Natural killer cell (primary cell): ENCODE data around the gene LRP1B. TPM values are rescaled to one million over a fixed set of nuclear protein-coding genes. Genes with fewer than 3 reads are reported as not detected.

Experiments
- ATAC-seq, 3 donors: fragments of 150-1000 bp in 2 of 3; fragments of 200-7000 bp in 1 of 3; cut with Tn5 transposase; 1 replicate in 1 of 3; 2 replicates in 2 of 3; pipeline ENCODE4 v1.10.0; 2021; ENCODE audit warnings: mild to moderate bottlenecking in 2 of 3, moderate library complexity in 2 of 3
- DNase-seq, 2 donors: peaks; one replicate each; pipeline versions ENCODE4 v3.0.0 to v3.0.0-alpha.2; 2013 to 2021; ENCODE audit warnings: mixed read lengths in 1 of 2
- H3K27ac ChIP-seq: one replicate; pipeline ENCODE4 v1.5.1; 2013; ENCODE audit warnings: mild to moderate bottlenecking, low read length
- H3K27me3 ChIP-seq: one replicate; pipeline ENCODE4 v1.6.1; 2013; ENCODE audit warnings: low read length; ENCODE audit not compliant: control insufficient read depth, insufficient read depth
- H3K36me3 ChIP-seq: one replicate; pipeline ENCODE4 v1.6.1; 2013; ENCODE audit warnings: low read length; ENCODE audit not compliant: control insufficient read depth, insufficient read depth
- H3K4me1 ChIP-seq: one replicate; pipeline ENCODE4 v1.6.1; 2013; ENCODE audit warnings: low read length; ENCODE audit not compliant: control insufficient read depth, insufficient read depth
- H3K4me3 ChIP-seq: one replicate; pipeline ENCODE4 v1.5.1; 2013; ENCODE audit warnings: low read length
- H3K9me3 ChIP-seq: one replicate; pipeline ENCODE4 v1.6.1; 2013; ENCODE audit warnings: low read length; ENCODE audit not compliant: control insufficient read depth, insufficient read depth
- H3K27ac Mint-ChIP-seq, 2 donors: one replicate each; pipeline ENCODE4 v1.8.0; 2022; ENCODE audit warnings: mild to moderate bottlenecking in 2 of 2, mixed read lengths in 2 of 2, moderate library complexity in 1 of 2
- H3K27me3 Mint-ChIP-seq, 2 donors: one replicate each; pipeline ENCODE4 v1.8.0; 2022; ENCODE audit warnings: low read depth in 2 of 2, mixed read lengths in 2 of 2
- H3K36me3 Mint-ChIP-seq: one replicate; pipeline ENCODE4 v1.8.0; 2022; ENCODE audit warnings: mixed read lengths
- H3K4me1 Mint-ChIP-seq, 2 donors: one replicate each; pipeline ENCODE4 v1.8.0; 2022; ENCODE audit warnings: mixed read lengths in 2 of 2
- H3K4me3 Mint-ChIP-seq: one replicate; pipeline ENCODE4 v1.8.0; 2022; ENCODE audit warnings: mild to moderate bottlenecking, moderate library complexity, mixed read lengths
- H3K9me3 Mint-ChIP-seq, 2 donors: one replicate each; pipeline ENCODE4 v1.8.0; 2022; ENCODE audit warnings: mixed read lengths in 2 of 2
- CTCF ChIP-seq: fragments of 200-600 bp; IDR thresholded peaks from one replicate; pipeline ENCODE4 v1.8.0; 2022; ENCODE audit warnings: antibody characterized with exemption
- WGBS: methylation state at CpG from one replicate; pipeline ENCODE4 v1.1.7; 2013; ENCODE audit warnings: missing lambda C conversion rate; ENCODE audit not compliant: insufficient coverage; 5-methylcytosine and 5-hydroxymethylcytosine counted together
- intact Hi-C: fragments of 100-400 bp; cut with micrococcal nuclease; formaldehyde crosslinking; loops from one replicate; pipeline ENCODE4 v1.14.2; 2022
- total RNA-seq, 4 donors: library from RNA; stranded (reverse); fragments of 120-200 nt in 1 of 4; gene quantifications; one replicate each; pipeline versions ENCODE4 v1.2.3 to v1.2.4, GENCODE V29; 2013 to 2022

Gene LRP1B
- total RNA-seq, 3 donors from 2014 or later (not counting 1 experiment from before 2014, with no cell fraction given): 0.05 TPM; not detected in 2

GRCh38 chr2:140658760-140659692 lies 1471.8 kb downstream of the LRP1B start:
- H3K36me3 Mint-ChIP-seq: no peaks in the 10 kb centered on the region
- 87% methylated on average over 2 of the region's 2 CpGs for WGBS

GRCh38 chr2:140657657-140658056 lies 1473.2 kb downstream of the LRP1B start:
- no peak overlapping the region for H3K4me3 Mint-ChIP-seq
- H3K27me3 Mint-ChIP-seq: no peaks in the 10 kb centered on the region
- peaks cover 4 to 14% of the 10 kb centered on the region in 2 donors for H3K9me3 Mint-ChIP-seq
- no peaks in the 10 kb centered on the region for H3K36me3 Mint-ChIP-seq
- H3K9me3 ChIP-seq: no peaks in the 10 kb centered on the region
- ATAC-seq: no peak
- 100% methylated on average over 2 of the region's 2 CpGs for WGBS
- H3K27ac ChIP-seq: no peak overlapping the region
- intact Hi-C loops: no loop called here
- no peak for DNase-seq
- no peak for TF ChIP-seq CTCF
- no peaks in the 10 kb centered on the region for H3K27me3 ChIP-seq
- H3K27ac Mint-ChIP-seq: no peak overlapping the region
- H3K4me1 Mint-ChIP-seq: no peaks in the 10 kb centered on the region
- H3K4me1 ChIP-seq: no peaks in the 10 kb centered on the region
- H3K36me3 ChIP-seq: no peaks in the 10 kb centered on the region
- H3K4me3 ChIP-seq: no peak overlapping the region

More at GRCh38 chr2:140658760-140659692, 1471.8 kb downstream of the LRP1B start:
- Histone ChIP-seq H3K27me3 (no peaks in the 10 kb centered on the region), H3K36me3 (no peaks in the 10 kb centered on the region), H3K4me1 (no peaks in the 10 kb centered on the region), H3K4me3 (no peak overlapping the region), H3K27ac (no peak overlapping the region), H3K9me3 (no peaks in the 10 kb centered on the region)
- Mint-ChIP-seq H3K27ac (no peak overlapping the region), H3K27me3 (no peaks in the 10 kb centered on the region), H3K9me3 (peaks cover 4 to 10% of the 10 kb centered on the region in 2 donors), H3K4me3 (no peak overlapping the region), H3K4me1 (no peaks in the 10 kb centered on the region)
- DNase-seq (no peak), ATAC-seq (no peak)
- intact Hi-C loops: no loop called here
- TF ChIP-seq CTCF: no peak

- ATAC-seq (no peak), DNase-seq (no peak)
- no peaks in the 10 kb centered on the region for H3K36me3 ChIP-seq
- no peaks in the 10 kb centered on the region for H3K9me3 ChIP-seq
- no peak overlapping the region for H3K27ac Mint-ChIP-seq
- 100% methylated on average over 2 of the region's 3 CpGs for WGBS
- H3K9me3 Mint-ChIP-seq: peaks cover 2 to 12% of the 10 kb centered on the region in 2 donors
- H3K4me3 Mint-ChIP-seq: no peak overlapping the region
- H3K27me3 ChIP-seq: no peaks in the 10 kb centered on the region
- no peaks in the 10 kb centered on the region for H3K36me3 Mint-ChIP-seq
- no peaks in the 10 kb centered on the region for H3K4me1 ChIP-seq
- no peaks in the 10 kb centered on the region for H3K4me1 Mint-ChIP-seq
- H3K27ac ChIP-seq: no peak overlapping the region
- no peak overlapping the region for H3K4me3 ChIP-seq
- no peak for TF ChIP-seq CTCF
- intact Hi-C loops: no loop called here
- no peaks in the 10 kb centered on the region for H3K27me3 Mint-ChIP-seq
These were observed 1476.3 kb downstream of the LRP1B start for GRCh38 chr2:140654565-140654964.
